ENCODE data around the gene DIAPH3. TPM values are rescaled to one million over a fixed set of nuclear protein-coding genes. Genes with fewer than 3 reads are reported as not detected.

The DIAPH3 gene
- polyA plus RNA-seq, 1 of the 3 experiments (the other 2 are of a cell fraction) = 5.4 TPM

DNA sequence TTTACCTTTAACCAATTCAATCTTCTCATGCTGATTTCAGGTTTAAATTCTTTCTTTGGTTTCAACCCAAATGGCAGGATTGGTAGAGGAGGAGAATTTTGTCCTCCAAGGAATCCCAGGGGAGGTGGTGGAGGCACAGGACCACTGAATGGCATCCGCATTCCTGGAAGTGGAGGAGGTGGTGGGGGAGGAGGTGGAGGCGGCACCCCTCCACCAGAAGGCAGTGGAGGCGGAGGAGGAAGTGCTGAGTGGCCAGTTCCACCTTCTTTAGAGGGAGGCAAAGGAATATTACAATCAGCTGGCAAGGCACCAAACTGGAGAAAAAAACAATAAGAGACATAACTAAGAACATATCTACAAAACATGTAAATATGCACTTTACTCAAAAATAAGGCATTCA, 192.9 kb downstream of the DIAPH3 start (continued):
- TF ChIP-seq, protein P1, sequence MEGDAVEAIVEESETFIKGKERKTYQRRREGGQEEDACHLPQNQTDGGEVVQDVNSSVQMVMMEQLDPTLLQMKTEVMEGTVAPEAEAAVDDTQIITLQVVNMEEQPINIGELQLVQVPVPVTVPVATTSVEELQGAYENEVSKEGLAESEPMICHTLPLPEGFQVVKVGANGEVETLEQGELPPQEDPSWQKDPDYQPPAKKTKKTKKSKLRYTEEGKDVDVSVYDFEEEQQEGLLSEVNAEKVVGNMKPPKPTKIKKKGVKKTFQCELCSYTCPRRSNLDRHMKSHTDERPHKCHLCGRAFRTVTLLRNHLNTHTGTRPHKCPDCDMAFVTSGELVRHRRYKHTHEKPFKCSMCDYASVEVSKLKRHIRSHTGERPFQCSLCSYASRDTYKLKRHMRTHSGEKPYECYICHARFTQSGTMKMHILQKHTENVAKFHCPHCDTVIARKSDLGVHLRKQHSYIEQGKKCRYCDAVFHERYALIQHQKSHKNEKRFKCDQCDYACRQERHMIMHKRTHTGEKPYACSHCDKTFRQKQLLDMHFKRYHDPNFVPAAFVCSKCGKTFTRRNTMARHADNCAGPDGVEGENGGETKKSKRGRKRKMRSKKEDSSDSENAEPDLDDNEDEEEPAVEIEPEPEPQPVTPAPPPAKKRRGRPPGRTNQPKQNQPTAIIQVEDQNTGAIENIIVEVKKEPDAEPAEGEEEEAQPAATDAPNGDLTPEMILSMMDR (IDR thresholded peaks at IDR 0.05) = no peak
- TF ChIP-seq EP300 (IDR thresholded peaks at IDR 0.05; ENCODE audit: borderline replicate concordance in 1 of 2, low read depth in 1 of 2, low read length in 1 of 2) = no peak

DNA sequence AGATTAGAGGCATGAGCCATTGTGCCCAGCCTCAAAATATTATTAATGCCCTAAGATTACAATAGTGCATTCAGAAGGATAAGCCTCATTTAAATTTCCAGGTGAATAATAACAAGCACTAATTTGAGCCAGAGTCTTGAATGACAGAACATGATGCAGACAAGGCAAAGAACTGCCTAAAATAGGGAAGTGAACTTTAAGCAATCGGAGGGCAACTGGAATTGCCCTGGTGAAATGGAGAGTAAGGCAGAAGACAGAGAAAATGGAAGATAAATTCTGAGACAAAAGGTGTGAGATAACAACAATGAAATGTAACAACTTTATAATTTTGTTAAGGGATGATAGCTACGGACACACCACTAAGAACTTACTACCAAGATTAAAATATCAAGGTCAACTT, 199.9 kb downstream of the DIAPH3 start:
- CTCF ChIA-PET = interaction anchor here (0.6 kb wide), 1 partner anchor 233 kb away, joined by 3 read pairs; no protein-coding TSS in a partner anchor
- no peak for DNase-seq

More for the DNA sequence above, 199.9 kb downstream of the DIAPH3 start:
- no peaks in the 10 kb centered on the region for H3F3A ChIP-seq (replicated peaks; ENCODE audit: insufficient read depth)
- H4K20me1 ChIP-seq (ENCODE audit: insufficient read depth) = no peaks in the 10 kb centered on the region
- no peaks in the 10 kb centered on the region for H3K9me2 ChIP-seq
- 48% methylated on average over 2 of the region's 2 CpGs for WGBS (ENCODE audit: low lambda C conversion rate)
- H3K79me2 ChIP-seq (ENCODE audit: insufficient read depth) = no peaks in the 10 kb centered on the region
- no peak overlapping the region for H3K4me2 ChIP-seq
- H2AFZ ChIP-seq (ENCODE audit: low read depth) = no peak overlapping the region
- H3K36me3 ChIP-seq (replicated peaks in 1 of 2; ENCODE audit: control insufficient read depth in 1 of 2, insufficient read depth in 2 of 2, low read length in 1 of 2) = peaks cover 0 to 9% of the 10 kb centered on the region in 2 experiments
- H3K9ac ChIP-seq = no peak overlapping the region
- H3K27ac ChIP-seq (ENCODE audit: low read depth in 2 of 2, low read length in 1 of 2) = no peak overlapping the region
- POLR2A ChIA-PET = interaction anchor here (0.6 kb wide), 1 partner anchor 1751 kb away, joined by 3 read pairs; no protein-coding TSS in a partner anchor
- no peak overlapping the region for H3K4me3 ChIP-seq (ENCODE audit: low read depth in 2 of 2, low read length in 1 of 2)
- H3K27me3 ChIP-seq (ENCODE audit: insufficient read depth) = no peaks in the 10 kb centered on the region
- no peaks in the 10 kb centered on the region for H3K9me3 ChIP-seq
- H3K4me1 ChIP-seq (ENCODE audit: control insufficient read depth in 1 of 2, insufficient read depth in 2 of 2, low read depth in 1 of 2, low read length in 1 of 2) = peaks cover 0 to 8% of the 10 kb centered on the region in 2 experiments; a peak in 2 of 4 replicates
- TF ChIP-seq, protein P2, sequence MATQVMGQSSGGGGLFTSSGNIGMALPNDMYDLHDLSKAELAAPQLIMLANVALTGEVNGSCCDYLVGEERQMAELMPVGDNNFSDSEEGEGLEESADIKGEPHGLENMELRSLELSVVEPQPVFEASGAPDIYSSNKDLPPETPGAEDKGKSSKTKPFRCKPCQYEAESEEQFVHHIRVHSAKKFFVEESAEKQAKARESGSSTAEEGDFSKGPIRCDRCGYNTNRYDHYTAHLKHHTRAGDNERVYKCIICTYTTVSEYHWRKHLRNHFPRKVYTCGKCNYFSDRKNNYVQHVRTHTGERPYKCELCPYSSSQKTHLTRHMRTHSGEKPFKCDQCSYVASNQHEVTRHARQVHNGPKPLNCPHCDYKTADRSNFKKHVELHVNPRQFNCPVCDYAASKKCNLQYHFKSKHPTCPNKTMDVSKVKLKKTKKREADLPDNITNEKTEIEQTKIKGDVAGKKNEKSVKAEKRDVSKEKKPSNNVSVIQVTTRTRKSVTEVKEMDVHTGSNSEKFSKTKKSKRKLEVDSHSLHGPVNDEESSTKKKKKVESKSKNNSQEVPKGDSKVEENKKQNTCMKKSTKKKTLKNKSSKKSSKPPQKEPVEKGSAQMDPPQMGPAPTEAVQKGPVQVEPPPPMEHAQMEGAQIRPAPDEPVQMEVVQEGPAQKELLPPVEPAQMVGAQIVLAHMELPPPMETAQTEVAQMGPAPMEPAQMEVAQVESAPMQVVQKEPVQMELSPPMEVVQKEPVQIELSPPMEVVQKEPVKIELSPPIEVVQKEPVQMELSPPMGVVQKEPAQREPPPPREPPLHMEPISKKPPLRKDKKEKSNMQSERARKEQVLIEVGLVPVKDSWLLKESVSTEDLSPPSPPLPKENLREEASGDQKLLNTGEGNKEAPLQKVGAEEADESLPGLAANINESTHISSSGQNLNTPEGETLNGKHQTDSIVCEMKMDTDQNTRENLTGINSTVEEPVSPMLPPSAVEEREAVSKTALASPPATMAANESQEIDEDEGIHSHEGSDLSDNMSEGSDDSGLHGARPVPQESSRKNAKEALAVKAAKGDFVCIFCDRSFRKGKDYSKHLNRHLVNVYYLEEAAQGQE (IDR thresholded peaks at IDR 0.05; ENCODE audit: low read depth, low read length) = no peak
- TF ChIP-seq, protein P3, sequence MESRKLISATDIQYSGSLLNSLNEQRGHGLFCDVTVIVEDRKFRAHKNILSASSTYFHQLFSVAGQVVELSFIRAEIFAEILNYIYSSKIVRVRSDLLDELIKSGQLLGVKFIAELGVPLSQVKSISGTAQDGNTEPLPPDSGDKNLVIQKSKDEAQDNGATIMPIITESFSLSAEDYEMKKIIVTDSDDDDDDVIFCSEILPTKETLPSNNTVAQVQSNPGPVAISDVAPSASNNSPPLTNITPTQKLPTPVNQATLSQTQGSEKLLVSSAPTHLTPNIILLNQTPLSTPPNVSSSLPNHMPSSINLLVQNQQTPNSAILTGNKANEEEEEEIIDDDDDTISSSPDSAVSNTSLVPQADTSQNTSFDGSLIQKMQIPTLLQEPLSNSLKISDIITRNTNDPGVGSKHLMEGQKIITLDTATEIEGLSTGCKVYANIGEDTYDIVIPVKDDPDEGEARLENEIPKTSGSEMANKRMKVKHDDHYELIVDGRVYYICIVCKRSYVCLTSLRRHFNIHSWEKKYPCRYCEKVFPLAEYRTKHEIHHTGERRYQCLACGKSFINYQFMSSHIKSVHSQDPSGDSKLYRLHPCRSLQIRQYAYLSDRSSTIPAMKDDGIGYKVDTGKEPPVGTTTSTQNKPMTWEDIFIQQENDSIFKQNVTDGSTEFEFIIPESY (IDR thresholded peaks at IDR 0.05; ENCODE audit: borderline replicate concordance, low read depth) = no peak

All from SK-N-SH (cell line).